Measurements from ENCODE around the gene NPEPPS.

Gene NPEPPS

GRCh38 chr17:47624727-47625068 is 93.8 kb downstream of the NPEPPS start:
- Histone ChIP-seq H3K27me3 (no peaks in the 10 kb centered on the region), H3K27ac (no peak overlapping the region), H3K4me1 (ENCODE audit: control insufficient read depth in 1 of 2, insufficient read depth in 1 of 2, low read depth in 1 of 2, low read length in 1 of 2) (no peaks in the 10 kb centered on the region), H3K36me3 (peaks cover 86% of the 10 kb centered on the region), H3K9me3 (no peaks in the 10 kb centered on the region), H3K4me3 (ENCODE audit: low read depth in 1 of 2, low read length in 1 of 2) (no peak overlapping the region)
- TF ChIP-seq CTCF (IDR thresholded peaks at IDR 0.05): no peak

GRCh38 chr17:47628014-47628566 is 97.2 kb downstream of the NPEPPS start:
- no peaks in the 10 kb centered on the region for H3K9me3 ChIP-seq
- TF ChIP-seq CTCF (IDR thresholded peaks at IDR 0.05): no peak
- peaks cover 72% of the 10 kb centered on the region for H3K36me3 ChIP-seq
- H3K4me3 ChIP-seq (ENCODE audit: low read depth in 1 of 2, low read length in 1 of 2): no peak overlapping the region
- H3K4me1 ChIP-seq (ENCODE audit: control insufficient read depth in 1 of 2, insufficient read depth in 1 of 2, low read depth in 1 of 2, low read length in 1 of 2): no peaks in the 10 kb centered on the region
- no peak overlapping the region for H3K27ac ChIP-seq
- no peaks in the 10 kb centered on the region for H3K27me3 ChIP-seq

DNA sequence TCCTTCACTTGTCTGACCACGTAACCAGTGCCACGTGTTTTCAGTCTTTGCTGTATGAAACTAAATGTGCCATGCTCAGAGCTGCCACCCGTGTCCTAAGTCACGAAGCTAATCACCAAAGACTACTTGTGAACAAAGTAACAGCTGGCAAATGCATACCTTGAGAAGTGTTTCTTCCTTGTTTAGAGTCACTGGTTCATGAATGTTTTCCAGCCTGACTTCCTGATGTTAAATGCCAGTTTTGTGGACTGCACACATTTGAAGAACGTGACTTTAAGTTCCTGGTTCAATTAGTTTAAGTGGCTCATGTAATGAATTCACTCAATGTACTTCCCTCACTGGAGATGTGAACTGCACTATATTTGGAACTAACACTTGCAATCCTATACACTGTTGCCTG is 98.9 kb downstream of the NPEPPS start:
- Histone ChIP-seq H3K27ac (no peak overlapping the region), H3K36me3 (peaks cover 69% of the 10 kb centered on the region), H3K4me3 (ENCODE audit: low read depth in 1 of 2, low read length in 1 of 2) (no peak overlapping the region), H3K9me3 (no peaks in the 10 kb centered on the region), H3K27me3 (no peaks in the 10 kb centered on the region), H3K4me1 (ENCODE audit: control insufficient read depth in 1 of 2, insufficient read depth in 1 of 2, low read depth in 1 of 2, low read length in 1 of 2) (no peaks in the 10 kb centered on the region)
- TF ChIP-seq CTCF (IDR thresholded peaks at IDR 0.05): no peak

DNA sequence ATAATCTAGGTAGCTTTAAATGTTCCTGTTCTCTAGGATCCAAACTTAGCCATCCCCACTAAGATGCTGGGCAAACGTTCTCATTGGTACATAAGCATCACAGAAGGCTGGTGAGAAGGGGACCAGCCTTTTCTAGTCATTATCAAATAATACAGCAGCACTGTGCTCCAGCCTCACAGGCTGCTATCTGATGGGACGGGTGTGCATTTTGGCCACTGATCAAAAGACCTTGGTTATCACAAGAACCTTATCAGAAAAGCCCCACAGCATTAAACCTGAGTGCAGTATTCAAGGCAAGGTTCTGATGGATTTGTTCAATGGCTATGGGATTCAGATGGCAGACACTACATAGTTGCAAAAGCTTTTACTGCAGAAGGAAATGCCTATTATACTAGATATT is 99.7 kb downstream of the NPEPPS start:
- TF ChIP-seq CTCF (IDR thresholded peaks at IDR 0.05): no peak
- no peak overlapping the region for H3K4me3 ChIP-seq (ENCODE audit: low read depth in 1 of 2, low read length in 1 of 2)
- no peaks in the 10 kb centered on the region for H3K9me3 ChIP-seq
- H3K4me1 ChIP-seq (ENCODE audit: control insufficient read depth in 1 of 2, insufficient read depth in 1 of 2, low read depth in 1 of 2, low read length in 1 of 2): no peaks in the 10 kb centered on the region
- peaks cover 69% of the 10 kb centered on the region for H3K36me3 ChIP-seq
- H3K27me3 ChIP-seq: no peaks in the 10 kb centered on the region
- H3K27ac ChIP-seq: no peak overlapping the region

- Histone ChIP-seq H3K36me3 (peaks cover 71% of the 10 kb centered on the region), H3K9me3 (no peaks in the 10 kb centered on the region), H3K27me3 (no peaks in the 10 kb centered on the region), H3K27ac (no peak overlapping the region), H3K4me1 (ENCODE audit: control insufficient read depth in 1 of 2, insufficient read depth in 1 of 2, low read depth in 1 of 2, low read length in 1 of 2) (no peaks in the 10 kb centered on the region), H3K4me3 (ENCODE audit: low read depth in 1 of 2, low read length in 1 of 2) (no peak overlapping the region)
- no peak for TF ChIP-seq CTCF (IDR thresholded peaks at IDR 0.05)
Measured at GRCh38 chr17:47632991-47633390, 102.1 kb downstream of the NPEPPS start.

- H3K4me1 ChIP-seq (ENCODE audit: control insufficient read depth in 1 of 2, insufficient read depth in 1 of 2, low read depth in 1 of 2, low read length in 1 of 2): no peaks in the 10 kb centered on the region
- no peaks in the 10 kb centered on the region for H3K9me3 ChIP-seq
- no peak for TF ChIP-seq CTCF (IDR thresholded peaks at IDR 0.05)
- no peak overlapping the region for H3K27ac ChIP-seq
- peaks cover 67% of the 10 kb centered on the region for H3K36me3 ChIP-seq
- H3K27me3 ChIP-seq: no peaks in the 10 kb centered on the region
- H3K4me3 ChIP-seq (ENCODE audit: low read depth in 1 of 2, low read length in 1 of 2): no peak overlapping the region
Measured at GRCh38 chr17:47633996-47634395, 103.1 kb downstream of the NPEPPS start.

Data from neutrophil (primary cell).